HEK293 (cell line): ENCODE measurements around the gene TACC2.

Experiments
- CTCF ChIP-seq: fragments of 450-650 bp; formaldehyde crosslinking; IDR thresholded peaks from 2 replicates; pipeline ENCODE4 v1.5.1; 2016; ENCODE audit warnings: missing biosample characterization, missing genetic modification characterization
- GLIS1 ChIP-seq: fragments of 450-650 bp; formaldehyde crosslinking; IDR thresholded peaks from 2 replicates; pipeline ENCODE4 v1.5.1; 2016; ENCODE audit warnings: missing biosample characterization, missing genetic modification characterization
- MZF1 ChIP-seq: fragments of 450-650 bp; formaldehyde crosslinking; IDR thresholded peaks from 2 replicates; pipeline ENCODE4 v1.5.1; 2017; ENCODE audit warnings: missing biosample characterization, missing genetic modification characterization, borderline replicate concordance
- ZBTB20 ChIP-seq: fragments of 450-650 bp; formaldehyde crosslinking; IDR thresholded peaks from 2 replicates; pipeline ENCODE4 v1.5.1; 2016; ENCODE audit warnings: missing biosample characterization, missing genetic modification characterization
- ZBTB7A ChIP-seq: fragments of 450-650 bp; formaldehyde crosslinking; IDR thresholded peaks from 2 replicates; pipeline ENCODE4 v1.5.1; 2016; ENCODE audit warnings: low read depth, missing biosample characterization, missing genetic modification characterization
- ZEB2 ChIP-seq: fragments of 450-650 bp; formaldehyde crosslinking; IDR thresholded peaks from 2 replicates; pipeline ENCODE4 v1.5.1; 2016; ENCODE audit warnings: missing biosample characterization, missing genetic modification characterization
- ZNF16 ChIP-seq: fragments of 450-650 bp; formaldehyde crosslinking; IDR thresholded peaks from 2 replicates; pipeline ENCODE4 v1.5.1; 2016; ENCODE audit warnings: low read depth, missing biosample characterization, missing genetic modification characterization
- ZNF274 ChIP-seq, 2 experiments: fragments of 200-500 bp in 1 of 2; fragments of 450-650 bp in 1 of 2; sonication (Bioruptor generic) in 1 of 2; formaldehyde crosslinking in 1 of 2; IDR thresholded peaks; 2 replicates each; pipeline versions ENCODE4 v1.5.1 to v1.6.1; 2014 to 2016; ENCODE audit warnings: borderline replicate concordance in 1 of 2, inconsistent platforms in 1 of 2, low read length in 1 of 2, missing biosample characterization in 1 of 2, missing genetic modification characterization in 1 of 2
- ZNF426 ChIP-seq: fragments of 450-650 bp; formaldehyde crosslinking; IDR thresholded peaks from 2 replicates; pipeline ENCODE4 v1.5.1; 2017; ENCODE audit warnings: missing biosample characterization, missing genetic modification characterization, mild to moderate bottlenecking, inconsistent platforms, moderate library complexity
- ZNF513 ChIP-seq: fragments of 450-650 bp; IDR thresholded peaks from 2 replicates; pipeline ENCODE4 v1.5.1; 2018; ENCODE audit warnings: missing biosample characterization, missing genetic modification characterization
- ZNF561 ChIP-seq: fragments of 450-650 bp; IDR thresholded peaks from 2 replicates; pipeline ENCODE4 v1.5.1; 2018; ENCODE audit warnings: missing biosample characterization, missing genetic modification characterization, borderline replicate concordance

GRCh38 chr10:122124808-122125207, 135.8 kb downstream of the TACC2 start:
- TF ChIP-seq ZNF16 (tag by site-specific recombination) (no peak), CTCF (tag by site-specific recombination) (no peak), ZNF426 (tag by site-specific recombination) (no peak), ZNF561 (tag by site-specific recombination) (no peak), ZNF513 (tag by site-specific recombination) (no peak), ZEB2 (no peak), GLIS1 (tag by site-specific recombination) (no peak), ZBTB20 (tag by site-specific recombination) (no peak), MZF1 (no peak), ZBTB7A (tag by site-specific recombination) (no peak), ZNF274 (IDR thresholded peaks at IDR 0.05; ENCODE audit: low read length) (no peak), ZNF274 (tag by site-specific recombination; IDR thresholded peaks at IDR 0.05; ENCODE audit: borderline replicate concordance) (no peak)
